ENCODE measurements around the gene CCDC152.

CCDC152 gene

DNA sequence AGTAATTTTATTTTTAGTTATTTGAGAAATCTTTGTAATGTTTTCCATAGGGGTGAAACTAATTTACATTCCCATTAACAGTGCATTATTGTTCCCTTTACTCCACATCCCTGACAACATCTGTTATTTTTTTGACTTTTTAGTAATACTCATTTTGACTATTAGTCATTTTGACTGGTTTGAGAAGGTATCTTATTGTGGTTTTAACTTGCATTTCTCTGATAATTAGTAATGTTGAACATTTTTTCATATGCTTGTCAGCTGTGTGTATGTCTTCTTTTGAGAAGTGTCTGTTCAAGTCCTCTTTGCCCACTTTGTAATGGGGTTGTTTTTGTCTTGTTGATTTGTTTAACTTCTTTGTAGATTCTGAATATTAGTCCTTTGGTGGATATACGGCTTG lies 27.5 kb downstream of the CCDC152 start:
- DNase-seq = no peak

DNA sequence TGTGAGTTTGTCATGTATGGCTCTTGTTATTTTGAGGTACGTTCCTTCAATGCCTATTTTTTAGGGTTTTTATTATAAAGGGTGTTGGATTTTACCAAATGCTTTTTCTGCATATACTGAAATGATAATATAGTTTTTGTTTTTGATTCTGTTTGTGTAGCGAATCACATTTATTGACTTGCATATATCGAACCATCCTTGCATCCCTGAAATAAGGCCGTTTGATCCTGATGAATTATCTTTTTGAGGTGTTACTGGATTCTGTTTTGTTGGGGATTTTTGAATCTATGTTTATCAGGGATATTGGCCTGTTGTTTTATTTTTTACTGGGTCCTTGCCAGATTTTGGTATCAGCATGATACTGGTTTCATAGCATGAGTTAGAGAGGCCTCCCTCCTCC lies 29.1 kb downstream of the CCDC152 start:
- DNase-seq = no peak

GRCh38 chr5:42787073-42787472 lies 30.5 kb downstream of the CCDC152 start:
- no peak for DNase-seq

DNA sequence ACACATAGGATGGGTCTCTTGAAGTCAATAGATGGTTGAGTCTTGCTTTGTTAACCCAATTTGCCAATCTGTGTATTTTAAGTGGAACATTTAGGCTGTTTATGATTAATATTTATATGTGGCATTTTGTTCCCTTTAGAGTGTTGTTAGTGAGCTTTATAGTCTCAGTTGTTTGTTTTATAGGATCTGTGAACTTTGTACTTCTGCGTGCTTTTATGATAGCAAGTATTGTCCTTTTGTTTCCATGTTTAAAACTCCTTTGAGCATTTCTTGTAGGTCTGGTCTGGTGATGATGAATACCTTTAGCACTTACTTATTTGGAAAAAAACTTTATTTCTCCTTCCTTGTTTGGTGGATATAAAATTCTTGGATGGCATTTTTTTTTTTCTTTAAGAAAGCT lies 31.2 kb downstream of the CCDC152 start:
- DNase-seq = no peak

GRCh38 chr5:42791151-42791550 lies 34.5 kb downstream of the CCDC152 start:
- no peak for DNase-seq

DNA sequence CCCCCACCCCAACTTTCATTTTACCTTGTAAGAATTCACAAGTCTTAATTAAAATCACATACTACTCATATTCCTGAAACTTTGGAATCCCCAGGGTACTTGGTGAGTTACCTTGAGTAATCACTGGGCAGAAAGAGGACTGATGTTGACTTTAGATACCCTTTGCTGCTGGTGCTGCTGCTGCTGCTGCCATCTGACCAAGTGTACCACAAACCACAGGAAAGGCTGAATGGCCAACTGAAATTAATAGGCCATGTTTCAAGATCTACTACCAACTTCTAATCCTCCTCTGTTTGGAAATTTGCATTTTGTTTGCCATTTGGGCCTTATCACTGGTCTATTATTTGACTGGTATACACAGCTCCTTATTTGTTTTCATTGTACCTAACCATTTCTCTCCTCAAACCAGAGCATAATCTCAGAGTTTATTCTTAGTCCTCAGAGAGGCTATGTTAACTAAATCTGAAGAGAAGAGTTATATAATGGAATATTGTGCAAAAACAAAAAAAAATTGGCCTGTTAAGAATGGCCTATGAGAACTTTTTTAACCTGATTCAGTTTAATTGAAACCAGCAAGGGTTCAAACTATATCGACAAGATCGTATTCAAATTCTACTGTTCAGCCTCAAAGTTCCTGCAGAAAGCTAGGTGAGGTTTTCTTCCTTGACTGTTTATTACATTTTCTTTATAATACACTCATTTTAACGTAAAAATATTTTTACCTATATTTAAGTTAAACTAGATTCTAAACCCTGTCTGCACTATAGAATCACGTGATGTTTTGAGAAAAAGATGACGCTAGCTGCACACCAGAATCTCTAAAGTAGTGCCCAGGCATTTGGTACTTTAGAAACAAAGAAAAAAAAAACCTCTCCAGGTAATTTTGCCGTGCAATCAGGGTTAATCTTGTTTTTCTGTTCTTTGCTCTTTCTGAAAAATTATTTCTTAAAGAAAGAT lies 41.9 kb downstream of the CCDC152 start:
- no peak for DNase-seq

- DNase-seq = no peak
These were observed 42.6 kb downstream of the CCDC152 start for GRCh38 chr5:42799241-42799608.

DNA sequence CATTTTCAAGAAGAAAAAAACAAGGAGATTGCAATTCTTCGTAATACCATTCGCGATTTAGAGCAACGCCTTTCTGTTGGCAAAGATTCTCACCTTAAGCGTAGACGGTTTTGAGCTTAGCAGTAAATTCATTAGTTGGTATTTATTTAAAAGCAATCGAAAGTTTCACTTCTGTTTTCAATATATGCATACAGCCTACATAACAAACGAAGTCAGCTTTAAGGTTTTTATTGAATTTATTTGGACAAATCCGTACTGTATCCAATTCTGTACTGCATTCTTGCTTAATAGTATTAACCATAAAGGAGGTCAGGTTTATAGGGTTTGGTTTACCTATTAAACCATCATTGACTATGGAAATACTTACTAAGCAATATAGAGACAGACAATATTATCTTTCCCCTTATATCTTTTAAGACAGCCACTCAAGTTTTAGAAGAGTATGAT lies 43.1 kb downstream of the CCDC152 start:
- DNase-seq = no peak

DNA sequence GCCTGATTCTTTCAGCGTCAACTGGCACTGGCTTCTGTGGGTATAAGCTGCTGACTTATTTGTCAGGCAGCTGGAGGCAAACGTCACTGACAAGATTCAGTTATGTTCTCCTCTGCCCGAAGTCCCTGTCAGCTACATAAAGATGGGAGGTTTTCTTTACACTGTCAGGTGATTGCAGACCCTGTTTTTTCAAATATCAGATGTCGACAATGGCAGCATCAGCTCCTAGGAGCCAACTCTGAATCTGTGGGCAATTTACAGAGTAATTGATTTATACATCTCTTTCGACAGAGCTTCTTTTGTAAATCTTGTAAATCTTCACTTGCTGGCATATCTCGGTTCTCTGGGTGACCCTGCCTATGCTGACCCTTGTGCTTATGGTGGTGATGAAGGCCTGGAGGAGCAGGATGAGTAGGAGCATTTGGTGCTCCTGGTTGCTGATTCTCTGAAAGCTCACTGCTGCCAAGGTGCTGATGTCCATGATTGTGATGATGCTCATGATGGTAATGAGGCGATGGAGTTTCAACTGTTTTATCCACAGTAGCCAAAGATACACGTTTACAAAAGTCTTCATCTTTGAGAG lies 44.2 kb downstream of the CCDC152 start:
- DNase-seq = no peak

- DNase-seq = no peak
These were observed 45.0 kb downstream of the CCDC152 start for GRCh38 chr5:42801516-42802166.

DNA sequence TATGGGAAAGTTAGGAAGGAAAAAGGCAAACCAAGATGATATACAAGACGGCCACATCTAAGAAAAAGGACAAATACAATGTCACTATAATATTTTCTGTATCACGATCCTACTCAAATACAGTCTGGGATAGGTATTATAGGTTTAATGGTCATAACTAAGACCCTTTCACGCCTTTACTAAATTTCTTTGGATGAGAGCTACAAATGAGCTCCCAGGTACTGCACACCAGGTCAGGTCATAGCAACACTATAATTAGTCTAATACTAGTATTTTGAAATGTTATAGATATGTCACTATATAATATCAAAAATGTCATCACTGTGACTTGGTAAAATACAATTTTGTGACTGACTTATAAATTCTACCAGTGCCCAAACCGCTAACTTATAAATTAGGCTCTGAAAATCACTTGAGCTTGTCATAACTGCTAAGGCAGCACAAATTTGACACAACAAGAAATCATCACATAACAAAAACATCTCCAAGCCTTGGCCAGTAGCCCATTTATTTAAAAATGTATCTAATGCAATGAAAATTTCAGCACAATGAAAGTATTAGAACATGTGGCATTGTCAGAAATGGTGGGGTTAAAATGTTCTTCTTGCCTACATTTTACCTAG lies 48.2 kb downstream of the CCDC152 start:
- no peak for DNase-seq

- no peak for DNase-seq
These were observed 49.5 kb downstream of the CCDC152 start for GRCh38 chr5:42806004-42806700.

DNA sequence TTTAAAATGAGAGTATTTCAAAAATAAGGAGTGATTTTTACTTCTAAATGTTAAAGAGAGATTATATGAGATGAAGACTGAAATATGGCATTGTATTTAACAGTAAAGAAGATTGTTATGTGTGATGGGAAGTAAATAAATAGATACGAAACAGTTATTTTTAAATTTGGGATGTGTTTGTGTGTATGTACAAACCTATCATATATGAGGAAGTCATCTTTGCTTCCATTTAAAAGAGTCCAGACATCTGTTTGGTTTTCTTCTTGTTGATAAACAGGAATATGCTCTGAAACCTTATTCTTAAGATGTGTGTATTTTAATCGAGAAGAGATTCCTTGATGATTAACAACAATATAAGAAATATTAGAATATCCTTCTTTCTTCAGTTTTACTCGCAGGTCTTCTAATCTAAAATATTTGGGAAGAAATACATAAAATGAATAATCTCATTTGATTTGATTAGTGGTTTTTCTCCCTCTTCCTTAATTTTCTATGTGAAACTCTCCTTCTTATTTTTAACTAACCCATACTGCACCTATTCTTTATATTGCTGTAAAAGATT lies 50.2 kb downstream of the CCDC152 start:
- no peak for DNase-seq

DNA sequence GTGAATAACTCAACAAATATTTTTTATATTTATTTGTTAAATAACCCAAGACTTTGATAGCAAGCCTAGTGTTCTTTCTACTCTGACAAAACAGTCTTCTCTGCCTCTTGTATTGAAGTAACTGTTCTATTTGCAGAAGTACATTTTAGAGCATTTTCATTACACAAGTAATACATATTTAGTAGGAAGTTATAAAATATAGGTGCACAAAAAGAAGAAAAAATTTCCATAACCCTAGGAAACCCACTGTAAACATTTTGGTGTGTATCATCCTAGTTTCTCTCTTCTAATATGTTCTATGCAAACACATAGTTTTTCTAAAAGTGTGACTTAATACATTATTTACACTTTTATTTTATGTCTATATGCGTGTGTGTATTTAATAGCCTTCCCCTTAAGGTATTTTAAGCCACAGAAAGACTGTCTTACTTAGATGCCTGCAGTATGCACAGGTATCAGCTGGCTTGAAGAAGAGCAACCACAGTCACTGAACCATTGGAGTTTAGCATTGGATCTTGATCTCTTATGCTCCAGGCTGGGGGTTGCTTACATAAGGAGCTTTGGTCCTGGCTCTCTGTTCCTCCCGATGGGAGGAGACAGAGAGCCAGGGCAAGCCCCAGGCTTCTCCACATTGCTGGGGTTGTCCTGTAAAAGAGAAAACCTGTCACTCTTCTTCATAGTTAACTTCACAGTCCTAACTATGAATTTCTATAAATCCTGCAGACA lies 51.3 kb downstream of the CCDC152 start:
- no peak for DNase-seq

DNA sequence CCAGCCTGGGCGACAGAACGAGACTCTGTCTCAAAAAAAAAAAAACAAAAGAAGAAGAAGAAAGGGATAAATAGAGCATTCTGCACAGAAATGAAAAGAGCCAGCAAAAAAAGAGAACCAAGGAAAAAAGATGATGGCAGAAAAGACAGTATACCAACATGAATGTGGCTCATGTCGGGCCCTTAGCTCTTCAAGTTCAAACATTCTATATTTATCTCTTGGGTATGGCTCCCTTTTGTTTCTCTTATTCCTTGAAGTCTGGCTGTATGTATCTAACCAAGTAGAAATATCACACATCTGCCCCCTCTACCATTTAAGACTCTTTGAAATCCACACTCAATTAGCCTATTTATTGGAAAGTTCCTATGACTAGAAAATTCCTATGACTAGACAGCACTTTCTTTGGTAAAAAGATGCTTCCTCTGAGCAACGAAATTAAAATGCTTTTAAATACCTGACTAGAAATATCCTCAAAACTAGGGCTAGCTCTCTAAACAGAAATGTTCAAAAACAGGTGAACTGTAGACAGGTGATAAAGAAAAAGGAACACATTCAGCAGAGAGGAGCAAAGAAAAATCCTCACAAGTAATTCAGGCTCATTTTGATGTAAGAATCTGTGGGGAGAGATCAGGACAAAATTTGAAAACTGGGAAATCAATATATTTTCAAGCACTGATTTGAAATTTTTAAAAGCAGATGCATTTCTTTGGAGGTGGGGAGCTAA lies 52.4 kb downstream of the CCDC152 start:
- no peak for DNase-seq

DNA sequence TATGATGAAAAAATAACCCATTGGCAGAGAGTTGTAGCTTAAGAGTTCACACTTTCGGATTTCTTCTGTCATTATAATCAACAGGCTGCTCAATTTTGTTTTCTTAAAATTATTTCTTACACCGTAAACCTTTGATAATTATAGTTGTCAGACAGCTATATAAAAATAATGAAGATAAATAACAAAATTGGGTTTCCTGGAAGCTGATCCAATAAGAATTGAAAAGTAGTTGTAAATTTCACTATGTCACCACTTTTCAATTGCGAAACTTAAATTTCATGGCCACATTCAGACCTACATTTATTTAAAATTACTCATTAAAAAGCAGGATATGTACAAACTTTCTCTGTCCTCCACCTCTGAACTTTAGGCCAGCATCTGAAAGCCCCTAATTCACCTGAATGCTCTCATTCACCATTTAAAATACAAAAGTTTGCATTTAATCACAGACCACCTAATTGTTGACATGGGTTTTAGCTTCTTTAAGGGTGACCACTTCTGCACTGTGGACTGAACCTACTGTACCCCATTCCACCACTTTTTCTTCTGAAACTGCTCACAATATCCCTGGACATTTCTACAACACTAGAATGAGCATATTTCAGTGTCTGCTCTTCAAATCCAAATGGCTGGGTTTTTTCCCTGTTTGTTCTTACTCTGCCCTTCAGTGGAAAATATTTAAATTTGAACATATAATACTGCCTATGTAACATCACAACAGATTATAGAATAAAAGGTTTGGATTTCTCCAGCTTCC lies 54.4 kb downstream of the CCDC152 start:
- DNase-seq = no peak

DNA sequence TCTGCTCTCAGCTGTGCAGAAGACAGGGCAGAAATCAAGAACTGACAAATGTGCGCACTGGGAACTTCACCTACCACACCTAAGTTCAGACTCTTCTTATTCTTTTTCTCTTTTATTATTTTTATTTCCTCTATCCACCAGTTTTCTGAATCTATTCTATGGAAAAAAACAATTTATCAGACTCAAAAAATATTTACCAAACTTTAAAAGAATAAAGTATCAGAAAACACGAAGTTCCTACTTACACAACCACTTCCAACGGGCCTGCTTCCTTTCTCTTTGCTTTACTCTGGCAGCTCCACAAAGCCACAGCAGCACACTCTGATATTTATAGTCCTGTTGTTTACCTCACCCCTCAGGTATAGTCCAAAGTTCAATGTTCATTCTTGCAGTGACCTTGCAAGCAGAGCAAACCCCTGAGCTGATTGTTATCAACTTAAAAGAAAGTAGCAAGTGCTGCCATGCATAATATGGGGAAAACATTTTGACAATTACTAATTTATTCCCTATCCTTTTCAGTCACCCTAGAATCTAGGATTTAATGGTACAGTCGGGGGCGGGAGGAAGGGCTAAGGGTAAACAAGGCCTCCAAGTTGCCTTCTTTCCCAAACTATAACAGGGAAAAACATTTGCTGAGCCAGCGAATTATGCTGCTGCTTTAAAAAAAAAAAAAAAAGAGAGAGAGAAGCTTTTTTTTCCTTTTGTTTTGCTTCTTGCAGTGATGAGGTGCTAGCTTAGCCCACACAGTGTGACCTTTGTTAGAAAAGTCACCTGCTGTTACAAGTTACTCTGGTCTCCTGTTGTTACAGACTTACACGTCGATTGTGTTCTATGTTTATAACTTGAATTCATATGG lies 55.2 kb downstream of the CCDC152 start, which contains the start of gene SELENOP:
Gene SELENOP, minus strand, starts transcription at position 302 of the 856 bp plus-strand sequence. CDS start 3,539 bp downstream, outside the sequence.
- DNase-seq = no peak

GRCh38 chr5:42812620-42813019 lies 56.0 kb downstream of the CCDC152 start:
- DNase-seq = no peak

- no peak for DNase-seq
These were observed 56.9 kb downstream of the CCDC152 start for GRCh38 chr5:42813533-42813932.
